ENCODE data around the gene CSNK1G2.

Gene CSNK1G2

DNA sequence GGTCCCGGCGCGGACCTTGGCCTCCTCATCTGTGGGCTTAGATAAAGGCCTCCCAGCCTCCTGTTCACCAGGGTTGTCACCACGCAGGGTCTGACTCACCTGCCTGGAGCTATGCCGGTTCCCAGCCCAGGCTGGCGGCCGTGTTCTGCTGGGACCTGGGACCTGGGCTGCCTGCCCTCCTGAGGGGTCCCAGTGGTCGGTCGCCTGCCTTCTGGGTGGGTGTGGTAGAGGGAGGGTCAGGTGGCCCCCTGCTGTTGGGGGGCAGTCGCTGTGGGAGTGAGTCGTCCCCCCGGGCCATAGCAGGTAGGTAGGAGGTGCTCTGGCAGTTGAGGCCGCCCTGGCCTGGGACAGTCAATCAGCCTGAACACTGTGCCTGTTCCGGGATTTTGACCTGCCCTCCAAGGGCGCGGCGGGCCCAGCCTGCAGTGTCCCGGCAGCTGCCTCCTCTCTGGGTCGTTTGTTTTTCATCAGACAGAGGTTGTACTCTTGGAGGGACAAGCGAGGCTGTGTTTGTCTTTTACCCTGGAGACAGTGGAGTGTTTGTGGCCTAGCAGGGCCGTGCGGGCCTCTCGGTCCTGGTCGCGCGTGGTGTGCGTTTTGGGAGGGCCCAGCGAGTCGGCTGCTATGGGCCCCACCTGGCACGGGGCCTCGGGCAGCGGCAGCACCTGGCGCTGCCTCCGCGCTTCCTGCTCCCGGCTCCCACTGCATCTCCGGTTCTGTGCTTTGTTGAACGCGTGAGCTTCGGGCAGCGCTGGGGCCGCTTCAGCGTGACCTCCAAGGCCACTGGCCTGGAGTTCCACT lies 33.2 kb upstream of the CSNK1G2 start:
- peaks cover 0 to 14% (median 7%) of the 10 kb centered on the region in 5 donors for H3K36me3 ChIP-seq (ENCODE audit: control insufficient read depth in 5 of 5, insufficient read depth in 5 of 5, low read length in 5 of 5)
- no peak overlapping the region for H3K4me3 ChIP-seq (ENCODE audit: low read depth in 1 of 5, low read length in 5 of 5)
- peaks cover 2 to 44% (median 28%) of the 10 kb centered on the region in 5 donors for H3K4me1 ChIP-seq (ENCODE audit: control insufficient read depth in 5 of 5, insufficient read depth in 5 of 5, low read length in 5 of 5)
- H3K9me3 ChIP-seq (ENCODE audit: control insufficient read depth in 5 of 5, low read length in 5 of 5) = no peaks in the 10 kb centered on the region
- peak overlapping the region in 1 of 5 donors; percentile 41 for H3K9ac ChIP-seq (ENCODE audit: low read length in 5 of 5)
- no peak overlapping the region for H3K27ac ChIP-seq (ENCODE audit: low read depth, low read length)
- no peaks in the 10 kb centered on the region for H3K27me3 ChIP-seq (ENCODE audit: control insufficient read depth in 5 of 5, insufficient read depth in 4 of 5, low read length in 5 of 5)

DNA sequence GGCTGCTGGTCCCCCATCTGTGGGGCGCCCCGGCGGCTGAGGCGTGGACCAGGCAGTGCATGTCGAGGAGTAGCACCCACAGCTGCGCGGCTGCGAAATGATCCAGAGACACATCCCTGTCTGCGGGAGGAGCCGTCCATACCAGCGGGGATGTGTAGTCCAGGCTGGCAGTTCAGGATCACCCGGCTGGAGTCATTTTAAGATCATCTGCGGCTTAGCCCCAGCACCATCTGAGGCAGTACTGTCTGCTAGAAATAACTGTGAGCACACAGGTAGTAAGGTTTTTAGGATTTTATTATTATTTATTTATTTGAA lies 32.7 kb upstream of the CSNK1G2 start:
- no peak overlapping the region for H3K4me3 ChIP-seq (ENCODE audit: low read depth in 1 of 5, low read length in 5 of 5)
- H3K36me3 ChIP-seq (ENCODE audit: control insufficient read depth in 5 of 5, insufficient read depth in 5 of 5, low read length in 5 of 5) = peaks cover 0 to 20% (median 12%) of the 10 kb centered on the region in 5 donors
- H3K9ac ChIP-seq (ENCODE audit: low read length in 5 of 5) = no peak overlapping the region
- H3K27me3 ChIP-seq (ENCODE audit: control insufficient read depth in 5 of 5, insufficient read depth in 4 of 5, low read length in 5 of 5) = no peaks in the 10 kb centered on the region
- H3K9me3 ChIP-seq (ENCODE audit: control insufficient read depth in 5 of 5, low read length in 5 of 5) = no peaks in the 10 kb centered on the region
- H3K4me1 ChIP-seq (ENCODE audit: control insufficient read depth in 5 of 5, insufficient read depth in 5 of 5, low read length in 5 of 5) = peaks cover 2 to 44% (median 28%) of the 10 kb centered on the region in 5 donors
- no peak overlapping the region for H3K27ac ChIP-seq (ENCODE audit: low read depth, low read length)

DNA sequence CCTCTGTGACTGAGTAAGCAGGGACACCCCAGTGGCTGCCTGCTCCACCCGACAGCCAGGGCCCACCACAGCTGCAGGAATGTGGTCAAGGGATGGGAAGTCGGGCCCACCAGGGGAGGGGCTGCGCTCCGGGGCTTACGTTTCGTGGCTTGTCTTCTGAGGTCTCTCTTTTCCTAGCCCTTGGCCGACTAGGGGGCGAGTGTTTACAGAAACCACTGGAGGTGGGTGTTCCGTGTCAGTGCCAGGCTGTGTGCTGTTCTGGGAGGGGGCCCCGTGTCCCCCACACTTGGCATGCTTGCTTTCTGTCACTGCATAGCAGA lies 31.3 kb upstream of the CSNK1G2 start:
- peak overlapping the region in 1 of 5 donors; percentile 4 for H3K9ac ChIP-seq (ENCODE audit: low read length in 5 of 5)
- no peaks in the 10 kb centered on the region for H3K27me3 ChIP-seq (ENCODE audit: control insufficient read depth in 5 of 5, insufficient read depth in 4 of 5, low read length in 5 of 5)
- no peaks in the 10 kb centered on the region for H3K9me3 ChIP-seq (ENCODE audit: control insufficient read depth in 5 of 5, low read length in 5 of 5)
- peaks cover under 1 to 36% (median 21%) of the 10 kb centered on the region in 5 donors for H3K4me1 ChIP-seq (ENCODE audit: control insufficient read depth in 5 of 5, insufficient read depth in 5 of 5, low read length in 5 of 5)
- no peak overlapping the region for H3K4me3 ChIP-seq (ENCODE audit: low read depth in 1 of 5, low read length in 5 of 5)
- peaks cover 0 to 32% (median 16%) of the 10 kb centered on the region in 5 donors for H3K36me3 ChIP-seq (ENCODE audit: control insufficient read depth in 5 of 5, insufficient read depth in 5 of 5, low read length in 5 of 5)
- H3K27ac ChIP-seq (ENCODE audit: low read depth, low read length) = no peak overlapping the region

DNA sequence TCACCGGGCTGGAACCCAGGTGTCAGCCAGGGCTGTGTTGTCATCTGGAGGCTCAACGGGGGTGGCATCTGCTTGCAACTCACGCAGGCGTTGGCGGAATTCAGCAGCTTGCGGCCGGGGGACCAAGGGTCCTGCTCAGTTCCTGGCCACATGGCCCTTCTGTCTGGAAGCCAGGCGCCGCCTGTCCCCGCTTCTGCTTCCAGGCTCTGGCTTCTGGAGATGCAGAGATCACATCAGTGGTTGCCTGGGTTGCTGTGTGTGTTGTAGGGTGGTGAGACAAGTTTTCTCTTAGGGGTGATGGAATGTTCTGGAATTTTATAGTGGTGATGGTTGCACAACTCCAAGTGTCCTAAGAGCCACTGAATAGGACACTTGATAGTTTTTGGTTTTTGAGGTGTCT lies 30.8 kb upstream of the CSNK1G2 start:
- H3K9ac ChIP-seq (ENCODE audit: low read length in 5 of 5) = no peak overlapping the region
- H3K4me1 ChIP-seq (ENCODE audit: control insufficient read depth in 5 of 5, insufficient read depth in 5 of 5, low read length in 5 of 5) = peaks cover 0 to 33% (median 19%) of the 10 kb centered on the region in 5 donors
- no peaks in the 10 kb centered on the region for H3K27me3 ChIP-seq (ENCODE audit: control insufficient read depth in 5 of 5, insufficient read depth in 4 of 5, low read length in 5 of 5)
- H3K9me3 ChIP-seq (ENCODE audit: control insufficient read depth in 5 of 5, low read length in 5 of 5) = no peaks in the 10 kb centered on the region
- H3K4me3 ChIP-seq (ENCODE audit: low read depth in 1 of 5, low read length in 5 of 5) = no peak overlapping the region
- no peak overlapping the region for H3K27ac ChIP-seq (ENCODE audit: low read depth, low read length)
- H3K36me3 ChIP-seq (ENCODE audit: control insufficient read depth in 5 of 5, insufficient read depth in 5 of 5, low read length in 5 of 5) = peaks cover 0 to 36% (median 20%) of the 10 kb centered on the region in 5 donors

DNA sequence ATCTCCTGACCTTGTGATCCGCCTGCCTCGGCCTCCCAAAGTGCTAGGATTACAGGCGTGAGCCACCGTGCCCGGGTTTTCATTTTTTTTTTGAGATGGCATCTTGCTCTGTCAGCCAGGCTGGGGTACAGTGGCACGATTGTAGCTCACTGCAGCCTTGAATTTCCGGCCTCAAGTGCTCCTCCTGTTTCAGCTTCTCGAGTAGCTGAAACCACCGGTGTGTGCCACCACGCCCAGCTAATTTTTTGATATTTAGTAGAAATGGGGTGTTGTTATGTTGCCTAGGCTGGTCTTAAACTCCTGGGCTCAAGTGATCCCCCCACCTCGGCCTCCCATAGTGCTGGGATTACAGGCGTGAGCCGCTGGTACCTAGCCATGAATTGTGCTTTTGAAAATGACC lies 29.9 kb upstream of the CSNK1G2 start:
- Histone ChIP-seq H3K9me3 (ENCODE audit: control insufficient read depth in 5 of 5, low read length in 5 of 5) (no peaks in the 10 kb centered on the region), H3K4me3 (ENCODE audit: low read depth in 1 of 5, low read length in 5 of 5) (no peak overlapping the region), H3K9ac (ENCODE audit: low read length in 5 of 5) (no peak overlapping the region), H3K27me3 (ENCODE audit: control insufficient read depth in 5 of 5, insufficient read depth in 4 of 5, low read length in 5 of 5) (no peaks in the 10 kb centered on the region), H3K4me1 (ENCODE audit: control insufficient read depth in 5 of 5, insufficient read depth in 5 of 5, low read length in 5 of 5) (peaks cover 0 to 26% (median 13%) of the 10 kb centered on the region in 5 donors), H3K36me3 (ENCODE audit: control insufficient read depth in 5 of 5, insufficient read depth in 5 of 5, low read length in 5 of 5) (peaks cover 0 to 39% (median 21%) of the 10 kb centered on the region in 5 donors), H3K27ac (ENCODE audit: low read depth, low read length) (no peak overlapping the region)

DNA sequence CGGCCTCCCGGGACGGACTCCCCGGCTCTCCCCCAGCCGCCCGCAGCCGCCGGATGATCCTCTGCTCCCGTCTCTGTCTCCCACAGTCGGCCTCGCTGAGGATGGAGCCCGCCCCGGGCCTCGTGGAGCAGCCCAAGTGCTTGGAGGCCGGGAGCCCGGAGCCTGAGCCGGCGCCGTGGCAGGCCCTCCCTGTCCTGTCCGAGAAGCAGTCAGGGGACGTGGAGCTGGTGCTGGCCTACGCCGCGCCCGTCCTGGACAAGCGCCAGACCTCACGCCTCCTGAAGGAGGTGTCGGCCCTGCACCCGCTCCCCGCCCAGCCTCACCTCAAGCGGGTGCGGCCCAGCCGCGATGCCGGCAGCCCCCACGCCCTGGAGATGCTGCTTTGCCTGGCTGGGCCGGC lies 29.0 kb upstream of the CSNK1G2 start:
- H3K27ac ChIP-seq (ENCODE audit: low read depth, low read length) = no peak overlapping the region
- no peak overlapping the region for H3K9ac ChIP-seq (ENCODE audit: low read length in 5 of 5)
- peaks cover 0 to 24% (median 13%) of the 10 kb centered on the region in 5 donors for H3K4me1 ChIP-seq (ENCODE audit: control insufficient read depth in 5 of 5, insufficient read depth in 5 of 5, low read length in 5 of 5)
- no peaks in the 10 kb centered on the region for H3K27me3 ChIP-seq (ENCODE audit: control insufficient read depth in 5 of 5, insufficient read depth in 4 of 5, low read length in 5 of 5)
- H3K36me3 ChIP-seq (ENCODE audit: control insufficient read depth in 5 of 5, insufficient read depth in 5 of 5, low read length in 5 of 5) = peaks cover 0 to 42% (median 21%) of the 10 kb centered on the region in 5 donors
- no peaks in the 10 kb centered on the region for H3K9me3 ChIP-seq (ENCODE audit: control insufficient read depth in 5 of 5, low read length in 5 of 5)
- no peak overlapping the region for H3K4me3 ChIP-seq (ENCODE audit: low read depth in 1 of 5, low read length in 5 of 5)

DNA sequence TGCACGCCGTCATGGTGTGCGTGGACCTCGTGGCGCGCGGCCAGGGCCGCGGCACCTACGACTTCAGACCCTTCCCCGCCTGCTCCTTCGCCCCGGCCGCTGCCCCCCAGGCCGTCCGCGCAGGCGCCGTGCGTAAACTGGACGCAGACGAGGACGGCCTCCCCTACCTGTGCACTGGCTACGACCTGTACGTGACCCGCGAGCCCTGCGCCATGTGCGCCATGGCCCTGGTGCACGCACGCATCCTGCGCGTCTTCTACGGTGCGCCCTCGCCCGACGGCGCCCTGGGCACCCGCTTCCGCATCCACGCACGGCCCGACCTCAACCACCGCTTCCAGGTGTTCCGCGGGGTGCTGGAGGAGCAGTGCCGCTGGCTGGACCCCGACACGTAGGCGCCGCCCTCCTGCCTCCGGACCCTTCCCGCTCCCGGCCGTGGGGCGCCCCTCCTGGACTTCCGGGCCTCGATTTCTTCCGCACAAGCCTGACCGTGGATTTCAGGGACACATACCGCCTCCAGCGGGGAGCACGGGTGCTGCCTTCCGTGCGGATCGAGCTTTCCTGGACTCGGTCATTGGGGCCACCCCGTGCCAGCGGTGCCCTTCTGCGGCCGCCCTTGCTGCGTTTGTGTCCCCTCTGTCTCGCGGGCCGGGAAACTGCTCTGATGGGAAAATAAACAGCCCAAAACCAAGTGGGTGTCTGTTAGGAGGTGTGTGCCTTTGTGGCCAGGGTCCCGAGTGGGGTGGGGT lies 28.0 kb upstream of the CSNK1G2 start:
- H3K27me3 ChIP-seq (ENCODE audit: control insufficient read depth in 5 of 5, insufficient read depth in 4 of 5, low read length in 5 of 5) = no peaks in the 10 kb centered on the region
- H3K4me3 ChIP-seq (ENCODE audit: low read depth in 1 of 5, low read length in 5 of 5) = no peak overlapping the region
- H3K27ac ChIP-seq (ENCODE audit: low read depth, low read length) = no peak overlapping the region
- H3K36me3 ChIP-seq (ENCODE audit: control insufficient read depth in 5 of 5, insufficient read depth in 5 of 5, low read length in 5 of 5) = peaks cover 0 to 47% (median 25%) of the 10 kb centered on the region in 5 donors
- no peaks in the 10 kb centered on the region for H3K9me3 ChIP-seq (ENCODE audit: control insufficient read depth in 5 of 5, low read length in 5 of 5)
- H3K4me1 ChIP-seq (ENCODE audit: control insufficient read depth in 5 of 5, insufficient read depth in 5 of 5, low read length in 5 of 5) = peaks cover 0 to 16% (median 13%) of the 10 kb centered on the region in 5 donors
- no peak overlapping the region for H3K9ac ChIP-seq (ENCODE audit: low read length in 5 of 5)

DNA sequence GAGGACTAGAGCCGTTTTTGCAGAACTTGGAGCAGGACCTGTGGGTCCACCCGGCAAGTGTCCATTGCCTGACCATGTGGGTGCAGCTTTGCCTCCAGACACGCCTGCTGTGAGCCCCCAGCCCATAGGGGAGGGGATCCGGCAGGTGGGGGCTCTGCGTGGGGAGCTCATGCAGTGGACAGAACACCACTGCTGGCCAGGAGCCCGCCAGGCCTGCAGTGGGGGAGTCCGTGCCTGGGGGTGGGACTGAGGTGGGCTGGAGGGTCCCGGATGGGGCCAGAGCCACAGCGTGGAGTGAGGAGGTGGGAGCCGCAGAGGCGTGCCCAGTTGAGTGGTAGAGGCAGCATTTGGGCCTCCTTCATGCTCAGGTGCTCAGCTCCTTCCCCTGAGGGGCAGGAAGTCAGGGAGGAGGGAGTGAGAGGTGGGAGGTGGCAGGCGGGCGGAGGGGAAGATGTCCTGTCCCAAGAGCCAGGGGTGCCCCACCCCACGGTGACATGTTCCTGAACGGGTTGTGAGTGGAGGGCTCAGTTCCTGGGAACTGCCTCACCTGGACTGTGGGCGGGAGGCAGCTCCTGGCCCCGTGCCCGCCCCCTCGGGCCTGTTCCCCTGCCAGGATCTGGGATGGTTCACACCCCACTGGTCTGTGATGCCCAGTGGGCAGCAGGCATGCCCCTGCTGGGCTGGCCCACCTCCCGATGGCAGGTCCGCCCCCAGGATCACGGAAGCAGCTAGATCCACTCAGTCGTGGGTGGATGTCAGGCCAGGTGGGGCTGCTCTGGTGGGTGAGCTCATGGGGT lies 27.0 kb upstream of the CSNK1G2 start:
- Histone ChIP-seq H3K36me3 (ENCODE audit: control insufficient read depth in 5 of 5, insufficient read depth in 5 of 5, low read length in 5 of 5) (peaks cover 0 to 57% (median 33%) of the 10 kb centered on the region in 5 donors), H3K27ac (ENCODE audit: low read depth, low read length) (no peak overlapping the region), H3K9me3 (ENCODE audit: control insufficient read depth in 5 of 5, low read length in 5 of 5) (no peaks in the 10 kb centered on the region), H3K9ac (ENCODE audit: low read length in 5 of 5) (no peak overlapping the region), H3K4me1 (ENCODE audit: control insufficient read depth in 5 of 5, insufficient read depth in 5 of 5, low read length in 5 of 5) (peaks cover 0 to 13% (median 11%) of the 10 kb centered on the region in 5 donors), H3K27me3 (ENCODE audit: control insufficient read depth in 5 of 5, insufficient read depth in 4 of 5, low read length in 5 of 5) (no peaks in the 10 kb centered on the region), H3K4me3 (ENCODE audit: low read depth in 1 of 5, low read length in 5 of 5) (no peak overlapping the region)

DNA sequence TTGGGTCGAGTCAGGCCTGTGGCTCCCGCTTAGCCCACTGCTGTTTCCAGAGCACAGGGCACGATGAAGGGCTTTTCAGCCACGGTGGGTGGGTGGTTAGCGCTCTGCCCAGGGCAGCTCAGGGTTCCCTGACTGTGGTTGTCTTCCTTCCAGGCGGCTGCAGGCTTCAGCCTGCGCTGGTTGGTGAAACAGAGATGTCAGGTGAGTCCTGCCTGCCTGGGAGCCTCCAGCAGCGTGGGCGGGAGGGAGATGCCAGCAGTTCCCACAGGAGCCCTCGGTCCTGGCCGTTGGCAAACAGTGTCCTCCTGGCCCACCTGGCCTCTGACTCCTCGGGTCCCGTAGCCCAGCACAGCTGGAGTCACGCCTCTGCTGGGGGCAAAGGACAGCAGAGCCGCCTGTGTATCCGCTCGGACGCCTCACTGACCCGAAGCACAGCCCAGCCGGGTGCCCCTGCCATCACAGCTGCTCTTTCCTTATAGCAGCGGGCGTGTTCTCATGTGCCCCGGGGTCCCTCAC lies 26.1 kb upstream of the CSNK1G2 start:
- Histone ChIP-seq H3K9ac (ENCODE audit: low read length in 5 of 5) (no peak overlapping the region), H3K4me3 (ENCODE audit: low read depth in 1 of 5, low read length in 5 of 5) (no peak overlapping the region), H3K9me3 (ENCODE audit: control insufficient read depth in 5 of 5, low read length in 5 of 5) (no peaks in the 10 kb centered on the region), H3K27me3 (ENCODE audit: control insufficient read depth in 5 of 5, insufficient read depth in 4 of 5, low read length in 5 of 5) (no peaks in the 10 kb centered on the region), H3K4me1 (ENCODE audit: control insufficient read depth in 5 of 5, insufficient read depth in 5 of 5, low read length in 5 of 5) (peaks cover 0 to 5% (median 4%) of the 10 kb centered on the region in 5 donors), H3K27ac (ENCODE audit: low read depth, low read length) (no peak overlapping the region), H3K36me3 (ENCODE audit: control insufficient read depth in 5 of 5, insufficient read depth in 5 of 5, low read length in 5 of 5) (peaks cover 0 to 65% (median 39%) of the 10 kb centered on the region in 5 donors)

Measured in subcutaneous abdominal adipose tissue (tissue), 5 donors.